ENCODE data around the gene NELFB.

The NELFB gene

DNA sequence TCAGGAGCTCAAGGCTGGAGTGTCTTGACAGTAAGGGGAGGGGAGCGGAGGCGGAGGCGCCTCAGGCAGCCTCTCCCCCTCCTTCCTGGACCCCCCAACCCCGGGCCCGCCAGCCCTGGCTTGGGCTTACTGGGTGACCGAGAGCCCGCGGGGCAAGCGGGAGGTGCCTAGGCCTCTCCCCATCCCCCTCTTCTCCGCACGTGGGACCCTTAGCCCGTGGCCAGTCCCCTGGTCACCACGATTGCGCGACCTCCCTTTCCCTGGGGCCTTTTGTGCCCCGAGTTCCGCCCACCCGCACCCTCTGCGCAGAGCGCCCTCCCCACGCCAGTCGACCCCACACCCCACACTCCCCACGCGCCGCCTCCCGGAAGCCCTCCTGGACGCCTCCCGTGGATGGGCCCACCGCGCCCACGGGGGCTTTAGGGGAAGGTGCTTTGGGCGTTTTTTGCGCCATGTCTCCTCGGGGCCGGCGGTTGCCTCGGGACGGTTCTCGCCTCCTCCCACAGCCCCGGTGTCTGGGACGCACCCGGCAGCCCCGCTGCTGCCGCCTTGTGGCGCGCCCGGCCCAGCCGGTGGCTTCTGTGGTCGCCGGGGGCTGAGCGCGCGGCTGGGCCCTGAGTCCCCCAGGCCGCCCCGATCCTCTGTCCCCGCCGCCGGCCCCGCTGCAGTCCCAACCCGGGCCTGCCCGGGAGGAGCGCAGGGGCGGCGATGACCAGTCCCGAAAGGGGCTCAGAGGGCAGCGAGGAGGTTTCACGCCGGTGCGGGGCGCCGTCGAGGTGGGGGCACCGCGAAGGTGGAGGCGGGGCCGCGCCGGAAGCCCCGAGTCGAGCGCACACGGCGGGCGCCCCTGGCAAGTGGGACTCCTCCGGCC, 25.6 kb downstream of the NELFB start:
- Histone ChIP-seq H3K4me2 (peak overlapping the region; percentile 84 to 100 (median 98)), H3K4me1 (peaks cover 71 to 81% (median 76%) of the 10 kb centered on the region in 10 experiments), H3K9me3 (replicated peaks in 1 of 11) (peaks cover 0 to 8% (median 4%) of the 10 kb centered on the region in 11 experiments; a peak in 7 of 22 replicates), H3K9ac (peak overlapping the region; percentile 29 to 71 (median 61); a peak in 21 of 22 replicates), H3K27me3 (no peaks in the 10 kb centered on the region), H4K20me1 (peaks cover 0 to 73% (median 9%) of the 10 kb centered on the region in 11 experiments; a peak in 14 of 22 replicates), H3K36me3 (peaks cover 0 to 57% (median 13%) of the 10 kb centered on the region in 11 experiments; a peak in 14 of 22 replicates), H3K4me3 (peak overlapping the region in 9 of 10 experiments; percentile 12 to 92 (median 42); a peak in 14 of 20 replicates), H3K27ac (peak overlapping the region in 7 of 11 experiments; percentile 17 to 51 (median 42); a peak in 9 of 22 replicates)
- TF ChIP-seq Cebpa-rat (IDR thresholded peaks at IDR 0.05) = no peak

DNA sequence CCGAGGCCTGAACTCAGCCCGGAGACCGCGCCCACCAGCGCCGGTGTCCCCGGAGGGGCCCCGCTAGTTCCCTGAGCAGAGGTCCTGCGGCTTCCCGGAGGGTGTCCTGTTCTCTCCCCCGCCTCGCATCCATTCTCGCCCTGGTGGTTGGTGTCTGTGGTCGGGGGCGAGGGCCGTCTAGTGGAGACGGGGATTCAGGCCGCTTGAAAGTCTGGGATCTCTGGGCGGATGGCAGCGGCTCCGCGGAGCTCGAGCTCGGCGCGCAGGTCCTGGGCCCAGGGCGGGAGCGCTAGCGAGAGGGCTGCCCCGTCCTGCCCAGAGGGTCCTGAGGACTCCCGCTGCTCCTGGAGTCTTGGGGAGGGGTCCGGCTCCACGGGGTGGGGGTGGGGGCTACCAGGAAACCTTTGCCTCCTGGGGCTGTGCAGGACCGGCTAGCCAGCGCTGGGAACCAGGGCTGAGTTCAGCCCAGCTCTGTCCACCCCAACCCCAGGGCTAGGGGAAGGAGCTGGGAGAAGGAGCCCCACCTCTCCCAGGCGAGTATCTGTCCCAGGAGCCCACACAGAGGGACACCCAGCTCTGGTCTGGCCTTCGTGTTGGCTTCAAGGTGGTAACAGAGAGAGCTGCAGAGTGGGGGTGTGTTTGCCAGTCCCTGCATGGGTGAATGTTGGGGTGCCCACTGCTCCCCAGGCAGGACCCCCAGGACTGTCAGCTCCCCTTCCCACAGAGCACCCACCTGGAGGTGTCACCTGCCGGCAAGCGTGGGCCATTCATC, 26.4 kb downstream of the NELFB start:
- Histone ChIP-seq H3K4me1 (peaks cover 71 to 81% (median 73%) of the 10 kb centered on the region in 10 experiments), H4K20me1 (peaks cover 0 to 82% (median 9%) of the 10 kb centered on the region in 11 experiments; a peak in 13 of 22 replicates), H3K9ac (peak overlapping the region; percentile 29 to 71 (median 61); a peak in 20 of 22 replicates), H3K4me2 (peak overlapping the region; percentile 84 to 100 (median 98)), H3K27me3 (no peaks in the 10 kb centered on the region), H3K9me3 (replicated peaks in 1 of 11) (peaks cover 0 to 8% (median 4%) of the 10 kb centered on the region in 11 experiments; a peak in 8 of 22 replicates), H3K36me3 (peaks cover 0 to 57% (median 13%) of the 10 kb centered on the region in 11 experiments; a peak in 14 of 22 replicates), H3K4me3 (peak overlapping the region in 9 of 10 experiments; percentile 12 to 92 (median 42); a peak in 13 of 20 replicates), H3K27ac (peak overlapping the region in 6 of 11 experiments; percentile 17 to 46 (median 41); a peak in 8 of 22 replicates)
- TF ChIP-seq Cebpa-rat (IDR thresholded peaks at IDR 0.05) = no peak

DNA sequence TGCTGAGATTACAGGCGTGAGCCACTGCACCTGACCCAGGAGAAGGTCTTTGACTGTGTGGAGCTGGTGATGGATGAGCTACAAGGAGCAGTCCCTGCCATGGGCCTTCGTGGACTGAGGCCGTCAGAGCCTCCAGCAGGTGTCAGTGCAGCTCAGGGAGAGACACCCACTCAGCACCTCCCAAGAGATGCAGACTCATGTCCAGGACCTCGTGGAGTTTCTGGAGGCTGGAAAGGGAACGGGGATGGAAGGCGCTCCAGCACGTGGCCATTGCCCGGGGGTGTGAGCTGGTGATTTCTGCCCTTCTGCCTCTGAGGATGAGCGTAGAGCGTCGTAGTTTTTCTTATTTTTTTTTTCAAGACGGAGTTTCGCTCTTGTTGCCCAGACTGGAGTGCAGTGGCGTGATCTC, 31.9 kb downstream of the NELFB start:
- peaks cover 0 to 26% (median 0%) of the 10 kb centered on the region in 11 experiments; a peak in 7 of 22 replicates for H3K36me3 ChIP-seq
- peaks cover 0 to 57% (median under 1%) of the 10 kb centered on the region in 11 experiments; a peak in 9 of 22 replicates for H4K20me1 ChIP-seq
- H3K4me3 ChIP-seq = no peak overlapping the region
- no peak for TF ChIP-seq Cebpa-rat (IDR thresholded peaks at IDR 0.05)
- no peak overlapping the region for H3K27ac ChIP-seq
- H3K4me1 ChIP-seq = peaks cover 27 to 32% (median 31%) of the 10 kb centered on the region in 10 experiments
- H3K9me3 ChIP-seq (replicated peaks in 1 of 11) = peaks cover 0 to 8% (median 4%) of the 10 kb centered on the region in 11 experiments; a peak in 8 of 22 replicates
- no peak overlapping the region for H3K9ac ChIP-seq
- peak overlapping the region in 9 of 11 experiments; percentile 4 to 60 (median 38); a peak in 14 of 22 replicates for H3K4me2 ChIP-seq
- no peaks in the 10 kb centered on the region for H3K27me3 ChIP-seq

DNA sequence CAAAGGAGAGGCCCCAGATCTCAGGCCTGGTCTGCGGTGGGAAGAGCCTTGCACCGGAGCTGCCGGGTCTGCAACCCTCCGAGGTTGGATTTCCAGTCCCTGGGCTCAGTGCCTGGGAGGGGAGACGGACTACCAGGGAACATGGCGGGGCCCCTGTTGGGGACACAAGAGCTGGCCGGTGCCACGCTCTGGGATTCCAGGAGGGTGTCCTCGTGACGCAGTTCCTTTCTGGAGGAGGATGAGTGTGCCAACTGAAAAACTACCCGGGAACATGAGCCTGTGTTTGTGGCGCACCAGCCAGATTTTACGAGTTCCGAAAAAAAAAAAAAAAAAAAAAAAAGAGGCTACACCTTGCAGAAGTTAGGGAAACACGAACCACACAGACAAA, 38.0 kb downstream of the NELFB start:
- no peak overlapping the region for H3K4me3 ChIP-seq
- H4K20me1 ChIP-seq = peaks cover 0 to 20% (median 11%) of the 10 kb centered on the region in 11 experiments; a peak in 13 of 22 replicates
- H3K4me1 ChIP-seq = peaks cover 12 to 28% (median 19%) of the 10 kb centered on the region in 10 experiments; a peak in 19 of 20 replicates
- H3K27ac ChIP-seq = no peak overlapping the region
- TF ChIP-seq Cebpa-rat (IDR thresholded peaks at IDR 0.05) = no peak
- peaks cover 0 to 6% (median 0%) of the 10 kb centered on the region in 11 experiments; a peak in 3 of 22 replicates for H3K9me3 ChIP-seq (replicated peaks in 1 of 11)
- no peaks in the 10 kb centered on the region for H3K36me3 ChIP-seq
- H3K4me2 ChIP-seq = no peak overlapping the region
- no peak overlapping the region for H3K9ac ChIP-seq
- peaks cover 19 to 39% (median 32%) of the 10 kb centered on the region in 11 experiments for H3K27me3 ChIP-seq

DNA sequence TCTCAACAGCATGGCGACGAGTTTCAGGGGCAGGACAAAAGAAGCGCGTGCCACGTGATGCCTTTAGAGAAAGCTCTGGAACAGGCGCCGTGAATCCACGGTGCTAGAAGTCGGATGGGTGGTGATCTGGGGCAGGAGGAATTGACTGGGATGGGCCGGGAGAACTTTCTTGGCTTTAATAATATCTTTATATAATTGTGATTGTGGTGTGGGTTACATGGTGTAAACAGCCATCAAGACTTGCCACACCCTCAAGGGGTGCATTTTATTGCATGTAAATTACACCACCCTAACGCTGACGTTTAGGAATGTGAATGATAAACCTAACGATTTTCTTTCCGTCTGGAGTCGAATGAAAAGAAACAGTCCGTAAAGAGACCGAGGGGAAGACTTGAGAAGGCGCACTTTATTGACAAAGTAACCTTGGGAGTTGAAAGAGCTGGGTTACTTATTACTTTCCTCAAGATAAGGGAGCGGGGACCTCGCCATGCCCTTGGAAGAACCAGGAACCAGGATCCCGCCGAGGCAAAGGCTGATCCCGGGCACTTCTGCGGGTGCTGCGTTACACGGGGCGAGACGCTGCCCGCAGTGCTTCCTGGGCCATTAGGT, 38.5 kb downstream of the NELFB start:
- H3K4me1 ChIP-seq = peaks cover 12 to 32% (median 21%) of the 10 kb centered on the region in 10 experiments; a peak in 19 of 20 replicates
- no peak overlapping the region; a peak in 1 of 22 replicates for H3K4me2 ChIP-seq
- H3K4me3 ChIP-seq = no peak overlapping the region
- peaks cover 0 to 6% (median 0%) of the 10 kb centered on the region in 11 experiments; a peak in 3 of 22 replicates for H3K9me3 ChIP-seq (replicated peaks in 1 of 11)
- no peak overlapping the region for H3K27ac ChIP-seq
- no peaks in the 10 kb centered on the region; a peak in 1 of 22 replicates for H3K36me3 ChIP-seq
- TF ChIP-seq Cebpa-rat (IDR thresholded peaks at IDR 0.05) = no peak
- peaks cover 24 to 44% (median 37%) of the 10 kb centered on the region in 11 experiments for H3K27me3 ChIP-seq
- H3K9ac ChIP-seq = no peak overlapping the region
- H4K20me1 ChIP-seq = peaks cover 0 to 25% (median 16%) of the 10 kb centered on the region in 11 experiments; a peak in 15 of 22 replicates

DNA sequence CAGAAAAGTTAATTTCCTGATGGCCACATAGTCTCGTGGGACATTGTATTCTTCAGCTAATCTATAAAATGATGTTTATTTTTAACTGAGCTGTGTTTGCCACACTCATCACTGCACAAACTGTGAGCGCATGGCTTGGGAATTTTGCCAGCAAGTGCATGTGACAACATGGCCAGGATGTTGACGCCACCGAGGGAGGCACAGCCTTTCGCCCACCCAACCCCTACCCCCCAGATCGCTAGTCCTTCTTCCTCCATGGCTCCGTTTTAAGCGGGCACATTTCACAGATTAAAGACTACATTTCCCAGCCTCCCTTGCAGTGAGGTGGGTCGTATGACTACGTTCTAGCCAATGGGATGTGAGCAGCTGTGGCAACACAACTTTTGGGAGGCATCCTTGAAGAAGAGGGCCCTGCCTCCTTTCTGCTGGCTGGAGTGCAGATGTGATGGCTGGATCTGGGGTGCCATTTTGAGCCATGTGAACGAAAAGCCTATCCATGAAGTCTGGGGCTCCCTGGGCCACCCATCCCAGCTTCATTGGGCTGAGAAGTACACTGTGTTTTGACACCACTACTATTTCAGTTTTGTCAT, 39.1 kb downstream of the NELFB start:
- H3K9ac ChIP-seq = no peak overlapping the region
- H3K9me3 ChIP-seq (replicated peaks in 1 of 11) = peaks cover 0 to 6% (median 0%) of the 10 kb centered on the region in 11 experiments; a peak in 3 of 22 replicates
- H3K4me1 ChIP-seq = peaks cover 12 to 38% (median 27%) of the 10 kb centered on the region in 10 experiments; a peak in 19 of 20 replicates
- no peak overlapping the region for H3K4me3 ChIP-seq
- peaks cover 30 to 50% (median 43%) of the 10 kb centered on the region in 11 experiments for H3K27me3 ChIP-seq
- H4K20me1 ChIP-seq = peaks cover 0 to 31% (median 22%) of the 10 kb centered on the region in 11 experiments; a peak in 18 of 22 replicates
- no peaks in the 10 kb centered on the region; a peak in 1 of 22 replicates for H3K36me3 ChIP-seq
- no peak for TF ChIP-seq Cebpa-rat (IDR thresholded peaks at IDR 0.05)
- H3K27ac ChIP-seq = no peak overlapping the region
- peak overlapping the region in 4 of 11 experiments; percentile 82 to 95 (median 91); a peak in 5 of 22 replicates for H3K4me2 ChIP-seq

DNA sequence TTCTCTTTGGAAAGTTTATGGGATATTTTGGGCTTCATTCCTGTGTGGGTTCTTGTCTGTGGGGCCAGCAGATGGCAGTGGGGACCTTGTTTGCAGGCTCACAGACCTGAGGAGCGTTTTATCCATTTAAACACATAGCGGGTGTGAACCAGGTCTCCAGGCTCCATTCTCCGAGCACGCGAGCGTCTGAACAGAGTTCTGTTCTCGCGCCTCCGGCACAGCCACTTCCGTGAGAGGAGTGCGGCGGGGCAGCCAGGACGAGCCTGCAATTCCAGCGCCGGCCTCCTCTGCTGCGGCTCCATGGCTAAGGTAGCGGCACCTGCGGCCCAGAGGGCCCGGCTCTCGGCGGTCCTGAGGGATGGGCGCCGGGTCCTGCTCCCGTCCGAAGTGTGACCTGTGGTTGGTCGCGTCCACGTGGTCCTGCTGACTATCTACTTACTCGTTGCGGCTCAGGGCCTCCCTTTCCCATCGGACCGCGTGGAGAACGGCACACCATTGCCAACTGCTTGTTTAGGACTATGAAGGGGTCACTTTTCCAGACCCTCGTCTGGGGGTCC, 39.6 kb downstream of the NELFB start:
- Histone ChIP-seq H3K27ac (no peak overlapping the region), H3K4me2 (peak overlapping the region; percentile 82 to 95 (median 90)), H3K9ac (peak overlapping the region in 5 of 11 experiments; percentile 55 to 78 (median 64); a peak in 6 of 22 replicates), H3K4me3 (peak overlapping the region; percentile 57 to 73 (median 62); a peak in 18 of 20 replicates), H3K4me1 (peaks cover 12 to 44% (median 31%) of the 10 kb centered on the region in 10 experiments), H3K9me3 (replicated peaks in 1 of 11) (peaks cover 0 to 6% (median 0%) of the 10 kb centered on the region in 11 experiments; a peak in 3 of 22 replicates), H3K36me3 (no peaks in the 10 kb centered on the region; a peak in 1 of 22 replicates), H3K27me3 (peaks cover 36 to 56% (median 49%) of the 10 kb centered on the region in 11 experiments), H4K20me1 (peaks cover 0 to 37% (median 27%) of the 10 kb centered on the region in 11 experiments; a peak in 19 of 22 replicates)
- TF ChIP-seq Cebpa-rat (IDR thresholded peaks at IDR 0.05) = no peak

Data from BLaER1 treated with 17β-estradiol and CSF1 and Interleukin-3, amounts not matched to agents 10 nM and 100 nM (cell line).